GM23338 (cell line): Measurements from ENCODE around the gene THBS4. TPM values are rescaled to one million over a fixed set of nuclear protein-coding genes. Genes with fewer than 3 reads are reported as not detected.

Source experiments
- ATAC-seq: fragments of 200-7000 bp; cut with Tn5 transposase; 3 replicates; pipeline ENCODE4 v1.9.1; 2020
- DNase-seq: peaks from one replicate; pipeline ENCODE4 v3.0.0-alpha.2; 2015; ENCODE audit warnings: low spot score
- H2AFZ ChIP-seq: fragments of 200-600 bp; sonication (generic); 2 replicates; pipeline ENCODE4 v1.8.0; 2016; ENCODE audit warnings: antibody characterized with exemption, mild to moderate bottlenecking, moderate library complexity
- H3F3A ChIP-seq: fragments of 200-600 bp; sonication (generic); replicated peaks from 2 replicates; pipeline ENCODE4 v1.8.0; 2017; ENCODE audit warnings: antibody characterized with exemption, mixed run types, low read depth
- H3K27ac ChIP-seq: fragments of 200-600 bp; sonication (generic); 2 replicates; pipeline ENCODE4 v1.6.1; 2016; ENCODE audit warnings: low read depth
- H3K27me3 ChIP-seq: fragments of 200-600 bp; sonication (generic); 2 replicates; pipeline ENCODE4 v1.8.0; 2016; ENCODE audit warnings: mild to moderate bottlenecking, mixed run types, moderate library complexity; ENCODE audit not compliant: insufficient read depth
- H3K36me3 ChIP-seq: fragments of 200-600 bp; sonication (generic); 2 replicates; pipeline ENCODE4 v1.8.0; 2016; ENCODE audit warnings: mild to moderate bottlenecking; ENCODE audit not compliant: insufficient read depth
- H3K4me1 ChIP-seq: fragments of 200-600 bp; sonication (generic); 2 replicates; pipeline ENCODE4 v1.8.0; 2016; ENCODE audit warnings: mild to moderate bottlenecking, moderate library complexity; ENCODE audit not compliant: insufficient read depth
- H3K4me2 ChIP-seq: fragments of 200-600 bp; sonication (generic); 2 replicates; pipeline ENCODE4 v1.7.1; 2017; ENCODE audit warnings: mixed run types
- H3K4me3 ChIP-seq: fragments of 200-600 bp; sonication (generic); 2 replicates; pipeline ENCODE4 v1.6.1; 2016; ENCODE audit warnings: mixed run types
- H3K79me2 ChIP-seq: fragments of 200-600 bp; sonication (generic); replicated peaks from 2 replicates; pipeline ENCODE4 v1.8.0; 2017; ENCODE audit warnings: mild to moderate bottlenecking; ENCODE audit not compliant: insufficient read depth
- H3K9me2 ChIP-seq: fragments of 200-600 bp; sonication (generic); 2 replicates; pipeline ENCODE4 v1.8.0; 2017; ENCODE audit not compliant: insufficient read depth
- H4K20me1 ChIP-seq: fragments of 200-600 bp; sonication (generic); replicated peaks from 2 replicates; pipeline ENCODE4 v1.8.0; 2017; ENCODE audit warnings: mild to moderate bottlenecking; ENCODE audit not compliant: insufficient read depth
- H3K27ac Mint-ChIP-seq: 2 replicates; pipeline ENCODE4 v1.8.0; 2020; ENCODE audit warnings: inconsistent platforms, mild to moderate bottlenecking, moderate library complexity, mixed read lengths
- H3K27me3 Mint-ChIP-seq: 3 replicates; pipeline ENCODE4 v1.8.0; 2022; ENCODE audit warnings: low read depth, mild to moderate bottlenecking, moderate library complexity, mixed read lengths, inconsistent platforms; ENCODE audit not compliant: insufficient read depth, poor library complexity
- H3K36me3 Mint-ChIP-seq: 3 replicates; pipeline ENCODE4 v1.8.0; 2021; ENCODE audit warnings: low read depth, mild to moderate bottlenecking, inconsistent platforms, moderate library complexity, mixed read lengths
- H3K4me1 Mint-ChIP-seq: 3 replicates; pipeline ENCODE4 v1.8.0; 2020; ENCODE audit warnings: mild to moderate bottlenecking, inconsistent platforms, mixed read lengths
- H3K4me3 Mint-ChIP-seq: 3 replicates; pipeline ENCODE4 v1.8.0; 2021; ENCODE audit warnings: moderate library complexity, mild to moderate bottlenecking, inconsistent platforms, mixed read lengths
- H3K9me3 Mint-ChIP-seq: 3 replicates; pipeline ENCODE4 v1.8.0; 2020; ENCODE audit warnings: moderate library complexity, mild to moderate bottlenecking, inconsistent platforms, mixed read lengths
- CREB1 ChIP-seq: fragments of 250-450 bp; sonication (Bioruptor Pico); IDR thresholded peaks from 2 replicates; pipeline ENCODE4 v1.5.0; 2020; ENCODE audit warnings: low read depth, mild to moderate bottlenecking, moderate library complexity
- EZH2 ChIP-seq: fragments of 200-600 bp; sonication (generic); IDR thresholded peaks from one replicate; pipeline ENCODE4 v1.8.0; 2017; ENCODE audit warnings: antibody characterized with exemption, mild to moderate bottlenecking, low read depth; ENCODE audit not compliant: unreplicated experiment
- EZH2phosphoT487 ChIP-seq: fragments of 200-600 bp; sonication (generic); IDR thresholded peaks from one replicate; pipeline ENCODE4 v1.8.1; 2018; ENCODE audit warnings: antibody characterized with exemption; ENCODE audit not compliant: unreplicated experiment
- JUNB ChIP-seq: IDR thresholded peaks from one replicate; pipeline ENCODE4 v1.6.1; 2016; ENCODE audit warnings: antibody characterized with exemption; ENCODE audit not compliant: unreplicated experiment
- NANOG ChIP-seq: IDR thresholded peaks from 2 replicates; pipeline ENCODE4 v1.6.1; 2016; ENCODE audit warnings: antibody characterized with exemption, borderline replicate concordance
- POLR2AphosphoS5 ChIP-seq: IDR thresholded peaks from 2 replicates; pipeline ENCODE4 v1.6.1; 2016; ENCODE audit warnings: antibody characterized with exemption, low read depth
- REST ChIP-seq: IDR thresholded peaks from one replicate; pipeline ENCODE4 v1.6.1; 2018; ENCODE audit warnings: antibody characterized with exemption; ENCODE audit not compliant: unreplicated experiment
- STAT1 ChIP-seq: IDR thresholded peaks from one replicate; pipeline ENCODE4 v1.6.1; 2016; ENCODE audit warnings: antibody characterized with exemption; ENCODE audit not compliant: unreplicated experiment
- ZNF114 ChIP-seq: fragments of 250-450 bp; sonication (Bioruptor Pico); IDR thresholded peaks from 2 replicates; pipeline ENCODE4 v1.5.0; 2020; ENCODE audit warnings: mild to moderate bottlenecking, moderate library complexity
- ZNF331 ChIP-seq: fragments of 250-450 bp; sonication (Bioruptor Pico); IDR thresholded peaks from 2 replicates; pipeline ENCODE4 v1.5.0; 2020; ENCODE audit warnings: low read depth, mild to moderate bottlenecking, moderate library complexity
- ZNF462 ChIP-seq: fragments of 250-450 bp; sonication (Bioruptor Pico); IDR thresholded peaks from 2 replicates; pipeline ENCODE4 v1.5.0; 2020; ENCODE audit warnings: mild to moderate bottlenecking, moderate library complexity
- polyA plus RNA-seq: library from polyadenylated mRNA; unstranded; fragments of >200 nt; fragmentation: Nextera tagmentation; extraction: Ambion mirVana; gene quantifications from 2 replicates; pipeline ENCODE4 v1.2.1, GENCODE V29; 2016
- total RNA-seq: library from RNA; depleted of rRNA; stranded (reverse); fragments of >200 nt; shearing (Covaris generic); gene quantifications from 2 replicates; pipeline ENCODE4 v1.2.3, GENCODE V29; 2014
- TF ChIP-seq, protein P1 (sequence below): IDR thresholded peaks from 2 replicates; pipeline ENCODE4 v1.6.1; 2016; ENCODE audit warnings: antibody characterized with exemption
- TF ChIP-seq, protein P2 (sequence below), 2 experiments: fragments of 200-600 bp in 1 of 2; sonication (generic) in 1 of 2; conservative IDR thresholded peaks; 2 replicates each; pipeline versions ENCODE4 v1.5.1 to v1.6.1; 2016 to 2017; ENCODE audit warnings: antibody characterized with exemption in 2 of 2, low read depth in 2 of 2, mild to moderate bottlenecking in 2 of 2, moderate library complexity in 1 of 2

Gene THBS4
- total and polyA plus RNA-seq, 2 experiments from 2014 or later, result 14.0 to 23.2 TPM

DNA sequence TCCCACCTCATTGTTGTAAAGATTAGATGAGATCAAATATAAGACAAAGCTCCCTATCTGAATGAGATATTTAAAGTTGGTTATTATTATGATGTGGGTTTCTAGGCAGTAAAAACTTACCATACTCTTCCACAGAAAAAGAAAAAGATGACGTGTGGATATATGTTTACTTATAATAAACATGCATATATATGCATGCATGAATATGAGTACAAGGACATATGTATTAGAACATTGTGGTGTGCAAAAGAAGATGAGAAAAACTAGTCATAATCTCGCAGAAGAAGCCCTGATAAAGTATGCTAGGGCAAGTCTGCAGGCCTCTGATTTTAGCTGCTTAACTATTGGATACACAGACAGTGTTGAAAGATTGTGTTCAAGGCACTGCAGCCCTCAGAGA is 10.1 kb upstream of the THBS4 start:
- no peaks in the 10 kb centered on the region for H3K4me1 ChIP-seq
- H3K9me2 ChIP-seq, result peaks cover 4% of the 10 kb centered on the region; the same call in 1 of the 2 replicates
- H3K27me3 ChIP-seq, result no peaks in the 10 kb centered on the region
- H4K20me1 ChIP-seq, result no peaks in the 10 kb centered on the region
- no peak overlapping the region for H3K4me2 ChIP-seq
- H3K79me2 ChIP-seq, result no peaks in the 10 kb centered on the region
- H3F3A ChIP-seq, result no peaks in the 10 kb centered on the region
- H3K4me1 Mint-ChIP-seq, result peaks cover 8% of the 10 kb centered on the region; the same call in 2 of the 3 replicates
- no peak for ATAC-seq
- peaks cover 3% of the 10 kb centered on the region for H3K27me3 Mint-ChIP-seq
- DNase-seq, result no peak
- no peak overlapping the region for H3K4me3 Mint-ChIP-seq
- no peak overlapping the region for H3K27ac Mint-ChIP-seq
- TF ChIP-seq, protein P1, sequence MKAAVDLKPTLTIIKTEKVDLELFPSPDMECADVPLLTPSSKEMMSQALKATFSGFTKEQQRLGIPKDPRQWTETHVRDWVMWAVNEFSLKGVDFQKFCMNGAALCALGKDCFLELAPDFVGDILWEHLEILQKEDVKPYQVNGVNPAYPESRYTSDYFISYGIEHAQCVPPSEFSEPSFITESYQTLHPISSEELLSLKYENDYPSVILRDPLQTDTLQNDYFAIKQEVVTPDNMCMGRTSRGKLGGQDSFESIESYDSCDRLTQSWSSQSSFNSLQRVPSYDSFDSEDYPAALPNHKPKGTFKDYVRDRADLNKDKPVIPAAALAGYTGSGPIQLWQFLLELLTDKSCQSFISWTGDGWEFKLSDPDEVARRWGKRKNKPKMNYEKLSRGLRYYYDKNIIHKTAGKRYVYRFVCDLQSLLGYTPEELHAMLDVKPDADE, result no peak
- no peak for TF ChIP-seq ZNF114 (CRISPR knock-in tag)
- no peak for TF ChIP-seq JUNB
- no peak for TF ChIP-seq POLR2AphosphoS5
- no peak for TF ChIP-seq EZH2
- no peak for TF ChIP-seq NANOG
- no peak for TF ChIP-seq STAT1
- TF ChIP-seq EZH2phosphoT487, result no peak
- TF ChIP-seq ZNF462 (CRISPR knock-in tag), result no peak
- no peak for TF ChIP-seq REST
- TF ChIP-seq, protein P2, sequence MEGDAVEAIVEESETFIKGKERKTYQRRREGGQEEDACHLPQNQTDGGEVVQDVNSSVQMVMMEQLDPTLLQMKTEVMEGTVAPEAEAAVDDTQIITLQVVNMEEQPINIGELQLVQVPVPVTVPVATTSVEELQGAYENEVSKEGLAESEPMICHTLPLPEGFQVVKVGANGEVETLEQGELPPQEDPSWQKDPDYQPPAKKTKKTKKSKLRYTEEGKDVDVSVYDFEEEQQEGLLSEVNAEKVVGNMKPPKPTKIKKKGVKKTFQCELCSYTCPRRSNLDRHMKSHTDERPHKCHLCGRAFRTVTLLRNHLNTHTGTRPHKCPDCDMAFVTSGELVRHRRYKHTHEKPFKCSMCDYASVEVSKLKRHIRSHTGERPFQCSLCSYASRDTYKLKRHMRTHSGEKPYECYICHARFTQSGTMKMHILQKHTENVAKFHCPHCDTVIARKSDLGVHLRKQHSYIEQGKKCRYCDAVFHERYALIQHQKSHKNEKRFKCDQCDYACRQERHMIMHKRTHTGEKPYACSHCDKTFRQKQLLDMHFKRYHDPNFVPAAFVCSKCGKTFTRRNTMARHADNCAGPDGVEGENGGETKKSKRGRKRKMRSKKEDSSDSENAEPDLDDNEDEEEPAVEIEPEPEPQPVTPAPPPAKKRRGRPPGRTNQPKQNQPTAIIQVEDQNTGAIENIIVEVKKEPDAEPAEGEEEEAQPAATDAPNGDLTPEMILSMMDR (conservative IDR thresholded peaks at IDR 0.05; ENCODE audit: low read depth in 2 of 2), result no peak
- no peak for TF ChIP-seq CREB1
- no peak for TF ChIP-seq ZNF331 (CRISPR knock-in tag)
- no peaks in the 10 kb centered on the region for H3K36me3 Mint-ChIP-seq
- no peak overlapping the region for H3K4me3 ChIP-seq
- H2AFZ ChIP-seq, result no peak overlapping the region
- no peak overlapping the region for H3K27ac ChIP-seq
- H3K9me3 Mint-ChIP-seq, result no peaks in the 10 kb centered on the region
- H3K36me3 ChIP-seq, result no peaks in the 10 kb centered on the region
